Epithelial cell of proximal tubule (primary cell): ENCODE results near the gene SEMA3F. TPM values are rescaled to one million over a fixed set of nuclear protein-coding genes. Genes with fewer than 3 reads are reported as not detected.

Source experiments
- DNase-seq: peaks from one replicate; pipeline ENCODE4 v3.0.0-alpha.2; 2011; ENCODE audit warnings: low read depth
- H3K4me3 ChIP-seq: 2 replicates; pipeline ENCODE4 v1.5.1; 2011; ENCODE audit warnings: low read depth, mild to moderate bottlenecking, low read length
- total RNA-seq: library from RNA; depleted of rRNA; stranded (reverse); fragments of >200 nt; gene quantifications from 2 replicates; pipeline ENCODE4 v1.2.3, GENCODE V29; 2015
- TF ChIP-seq, protein P1 (sequence below): conservative IDR thresholded peaks from 2 replicates; pipeline ENCODE4 v1.5.1; 2012; ENCODE audit warnings: low read depth, mild to moderate bottlenecking, low read length

Gene SEMA3F
- total RNA-seq, 1 donor from 2014 or later, result 58.6 TPM

DNA sequence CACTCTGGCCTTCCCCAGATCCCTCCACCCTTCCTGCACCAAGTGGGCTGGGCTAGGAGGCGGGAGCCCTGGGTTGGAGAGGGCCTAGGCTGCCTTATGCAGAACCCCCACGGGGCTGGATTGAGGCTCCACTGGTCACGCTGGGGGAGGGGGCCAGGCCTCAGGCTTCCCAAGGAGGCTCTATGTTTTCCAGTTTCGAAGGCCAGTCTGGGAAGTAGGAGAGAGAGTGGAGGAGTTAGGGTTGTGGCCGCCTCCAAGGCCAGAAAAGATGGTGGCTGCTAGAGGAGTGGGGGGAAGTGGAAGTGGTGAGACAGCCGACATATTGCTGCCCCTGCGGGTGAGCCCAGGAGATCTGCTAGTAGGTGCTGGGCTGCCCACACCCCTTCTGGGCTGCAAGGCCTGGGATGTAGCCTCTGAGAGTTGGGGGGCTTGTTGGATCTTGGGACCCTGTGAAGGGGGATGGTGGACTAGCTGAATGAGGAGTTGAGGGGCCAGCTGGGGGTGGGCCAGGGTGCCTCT is 82.1 kb downstream of the SEMA3F start:
- peak overlapping the region; percentile 87 for H3K4me3 ChIP-seq
- TF ChIP-seq, protein P1, sequence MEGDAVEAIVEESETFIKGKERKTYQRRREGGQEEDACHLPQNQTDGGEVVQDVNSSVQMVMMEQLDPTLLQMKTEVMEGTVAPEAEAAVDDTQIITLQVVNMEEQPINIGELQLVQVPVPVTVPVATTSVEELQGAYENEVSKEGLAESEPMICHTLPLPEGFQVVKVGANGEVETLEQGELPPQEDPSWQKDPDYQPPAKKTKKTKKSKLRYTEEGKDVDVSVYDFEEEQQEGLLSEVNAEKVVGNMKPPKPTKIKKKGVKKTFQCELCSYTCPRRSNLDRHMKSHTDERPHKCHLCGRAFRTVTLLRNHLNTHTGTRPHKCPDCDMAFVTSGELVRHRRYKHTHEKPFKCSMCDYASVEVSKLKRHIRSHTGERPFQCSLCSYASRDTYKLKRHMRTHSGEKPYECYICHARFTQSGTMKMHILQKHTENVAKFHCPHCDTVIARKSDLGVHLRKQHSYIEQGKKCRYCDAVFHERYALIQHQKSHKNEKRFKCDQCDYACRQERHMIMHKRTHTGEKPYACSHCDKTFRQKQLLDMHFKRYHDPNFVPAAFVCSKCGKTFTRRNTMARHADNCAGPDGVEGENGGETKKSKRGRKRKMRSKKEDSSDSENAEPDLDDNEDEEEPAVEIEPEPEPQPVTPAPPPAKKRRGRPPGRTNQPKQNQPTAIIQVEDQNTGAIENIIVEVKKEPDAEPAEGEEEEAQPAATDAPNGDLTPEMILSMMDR, result no peak
- DNase-seq, result no peak

DNA sequence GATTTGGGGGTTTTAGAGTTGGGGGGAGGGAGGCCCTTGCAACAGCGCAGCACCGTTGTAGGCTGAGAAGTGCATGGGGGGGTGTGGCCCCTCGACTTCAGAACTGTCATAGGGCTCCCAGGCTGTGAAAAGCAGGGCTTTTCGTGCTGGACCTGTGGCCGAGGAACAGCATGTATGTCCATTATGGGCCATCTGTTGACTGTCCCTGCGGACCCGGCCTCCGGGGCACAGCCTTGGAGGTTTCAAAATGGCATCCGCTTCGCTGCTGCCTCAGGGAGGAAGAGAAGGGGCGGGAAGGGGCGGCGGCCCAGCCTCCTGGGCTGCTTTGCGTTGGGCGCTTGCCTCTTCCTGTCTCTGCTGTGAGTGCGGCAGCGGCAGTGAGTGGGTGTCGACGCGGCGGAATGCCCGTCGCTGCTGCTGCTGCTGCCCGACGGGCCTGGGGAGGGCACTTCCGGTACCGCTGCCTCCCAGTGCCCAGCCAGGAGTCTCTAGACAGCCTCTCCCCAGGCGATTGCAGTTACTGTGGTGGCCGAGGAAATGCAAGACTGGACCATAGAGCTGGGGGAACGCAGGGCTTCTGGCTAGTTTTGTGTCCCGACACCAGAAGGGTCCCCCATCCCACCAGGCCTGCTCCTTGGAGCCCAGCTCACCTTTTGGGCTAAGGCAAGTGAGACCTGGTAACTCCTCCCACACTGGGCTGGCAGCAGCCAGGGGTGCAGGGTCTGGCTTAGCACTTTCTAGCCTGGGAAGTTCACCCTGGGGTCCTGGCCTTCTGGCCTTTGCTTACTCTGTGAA is 82.8 kb downstream of the SEMA3F start:
- DNase-seq, result no peak
- TF ChIP-seq, protein P1, result no peak
- peak overlapping the region; percentile 87 for H3K4me3 ChIP-seq

DNA sequence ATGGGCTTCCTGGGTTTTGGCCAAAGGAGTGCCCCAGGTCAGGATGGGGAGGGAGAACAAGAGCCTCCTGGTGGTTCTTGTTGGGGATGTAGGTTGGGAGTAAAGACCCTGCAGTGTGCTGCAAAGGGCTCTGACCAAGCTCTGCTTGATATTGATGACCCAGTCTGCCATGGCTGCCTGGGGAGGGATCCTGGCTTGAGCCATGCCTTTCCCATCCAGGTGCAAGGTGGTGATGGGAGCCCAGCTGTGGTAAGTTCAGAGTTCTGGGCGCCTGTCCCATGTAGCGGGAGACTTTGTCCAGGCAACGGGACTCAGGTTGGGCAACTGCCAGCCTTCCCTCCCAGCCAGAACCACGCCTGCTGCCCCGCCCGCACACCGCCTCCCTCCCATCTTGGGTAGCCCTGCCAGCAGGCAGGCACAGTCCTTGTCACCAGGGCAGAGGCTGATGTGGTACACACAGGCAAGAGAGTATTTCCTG is 83.5 kb downstream of the SEMA3F start:
- H3K4me3 ChIP-seq, result peak overlapping the region; percentile 87
- no peak for DNase-seq
- TF ChIP-seq, protein P1, result peak; percentile 12

Other genes starting within 250 kb of the SEMA3F start
- 9.1 and 17.9 TPM in 2 replicates for gene MON1A, start 225.5 kb upstream of the SEMA3F start, total RNA-seq
- gene RBM6, start 215.2 kb upstream of the SEMA3F start, total RNA-seq, result 24.0 and 36.6 TPM in 2 replicates
- gene RBM5, start 66.4 kb upstream of the SEMA3F start, total RNA-seq, result 52.3 and 80.7 TPM in 2 replicates
- not detected in 2 replicates for gene GNAT1, start 36.3 kb downstream of the SEMA3F start, total RNA-seq
- gene SLC38A3, start 49.9 kb downstream of the SEMA3F start, total RNA-seq, result not detected in 2 replicates
- 263 and 264 TPM in 2 replicates for gene GNAI2, start 80.9 kb downstream of the SEMA3F start, total RNA-seq
- gene SEMA3B, start 113.8 kb downstream of the SEMA3F start, total RNA-seq, result 4.6 and 29.5 TPM in 2 replicates
- gene LSMEM2, start 123.8 kb downstream of the SEMA3F start, total RNA-seq, result not detected in 2 replicates
- 76.6 and 165 TPM in 2 replicates for gene IFRD2, start 137.1 kb downstream of the SEMA3F start, total RNA-seq
- gene HYAL3, start 144.1 kb downstream of the SEMA3F start, total RNA-seq, result 7.8 and 8.8 TPM in 2 replicates
- gene NAA80, start 144.1 kb downstream of the SEMA3F start, total RNA-seq, result 8.5 and 19.4 TPM in 2 replicates
- 1.3 and 2.2 TPM in 2 replicates for gene HYAL1, start 148.2 kb downstream of the SEMA3F start, total RNA-seq
- 123 and 145 TPM in 2 replicates for gene HYAL2, start 167.4 kb downstream of the SEMA3F start, total RNA-seq
- gene TUSC2, start 172.9 kb downstream of the SEMA3F start, total RNA-seq, result 39.8 and 46.6 TPM in 2 replicates
- gene RASSF1, start 185.5 kb downstream of the SEMA3F start, total RNA-seq, result 27.0 and 31.5 TPM in 2 replicates
- 0.92 and 3.1 TPM in 2 replicates for gene ZMYND10, start 190.4 kb downstream of the SEMA3F start, total RNA-seq
- 24.6 and 27.3 TPM in 2 replicates for gene NPRL2, start 195.5 kb downstream of the SEMA3F start, total RNA-seq
- 33.6 and 38.5 TPM in 2 replicates for gene CYB561D2, start 195.5 kb downstream of the SEMA3F start, total RNA-seq
- gene TMEM115, start 204.2 kb downstream of the SEMA3F start, total RNA-seq, result 54.6 and 56.0 TPM in 2 replicates